IPS DF 6.9 (cell line): ENCODE results near the gene LTBP2.

ENCODE experiments used
- DNase-seq: peaks from one replicate; pipeline ENCODE4 v3.0.0-alpha.2; 2013; ENCODE audit warnings: low read depth, low spot score
- H3K27ac ChIP-seq: one replicate; pipeline ENCODE4 v1.5.1; 2013; ENCODE audit warnings: low read length, control low read depth
- H3K27me3 ChIP-seq: 2 replicates; pipeline ENCODE4 v1.6.1; 2013; ENCODE audit warnings: mild to moderate bottlenecking, low read length; ENCODE audit not compliant: control insufficient read depth, insufficient read depth
- H3K36me3 ChIP-seq: 2 replicates; pipeline ENCODE4 v1.6.1; 2013; ENCODE audit warnings: low read length; ENCODE audit not compliant: control insufficient read depth, insufficient read depth
- H3K4me1 ChIP-seq: 2 replicates; pipeline ENCODE4 v1.6.1; 2013; ENCODE audit warnings: low read length; ENCODE audit not compliant: control insufficient read depth, insufficient read depth
- H3K4me3 ChIP-seq: 2 replicates; pipeline ENCODE4 v1.5.1; 2013; ENCODE audit warnings: mild to moderate bottlenecking, low read length
- H3K9me3 ChIP-seq: 2 replicates; pipeline ENCODE4 v1.6.1; 2013; ENCODE audit warnings: low read length, inconsistent platforms; ENCODE audit not compliant: control insufficient read depth, insufficient read depth
- WGBS: extraction: QIAGEN DNeasy Blood & Tissue Kit; methylation state at CpG from one replicate; pipeline ENCODE4 v1.1.7; 2013; ENCODE audit warnings: mixed read lengths, missing lambda C conversion rate; ENCODE audit not compliant: insufficient read length, insufficient coverage; 5-methylcytosine and 5-hydroxymethylcytosine counted together

Gene LTBP2

GRCh38 chr14:74486164-74486563 lies 125.9 kb downstream of the LTBP2 start:
- Histone ChIP-seq H3K27ac (no peak overlapping the region), H3K27me3 (no peaks in the 10 kb centered on the region), H3K36me3 (peaks cover 7% of the 10 kb centered on the region; the same call in 1 of the 2 replicates), H3K4me3 (no peak overlapping the region), H3K9me3 (no peaks in the 10 kb centered on the region), H3K4me1 (no peaks in the 10 kb centered on the region)
- DNase-seq, result no peak
- whole genome bisulfite sequencing, result no CpG with 5 or more reads among the region's 3 CpGs

- no peak for DNase-seq
- H3K4me1 ChIP-seq, result no peaks in the 10 kb centered on the region
- no peaks in the 10 kb centered on the region for H3K9me3 ChIP-seq
- H3K4me3 ChIP-seq, result no peak overlapping the region
- peaks cover 11% of the 10 kb centered on the region for H3K36me3 ChIP-seq
- H3K27ac ChIP-seq, result no peak overlapping the region
- no peaks in the 10 kb centered on the region for H3K27me3 ChIP-seq
Measured at GRCh38 chr14:74483321-74483720, 128.7 kb downstream of the LTBP2 start.

- no peaks in the 10 kb centered on the region for H3K27me3 ChIP-seq
- H3K9me3 ChIP-seq, result no peaks in the 10 kb centered on the region
- WGBS, result no CpG with 5 or more reads among the region's 3 CpGs
- DNase-seq, result no peak
- H3K27ac ChIP-seq, result no peak overlapping the region
- H3K36me3 ChIP-seq, result peaks cover 11% of the 10 kb centered on the region
- H3K4me1 ChIP-seq, result no peaks in the 10 kb centered on the region
- no peak overlapping the region for H3K4me3 ChIP-seq
Measured at GRCh38 chr14:74482571-74482970, 129.5 kb downstream of the LTBP2 start.

GRCh38 chr14:74480046-74480445 lies 132.0 kb downstream of the LTBP2 start:
- no peak for DNase-seq
- peaks cover 14% of the 10 kb centered on the region for H3K36me3 ChIP-seq
- no CpG with 5 or more reads among the region's 4 CpGs for WGBS

GRCh38 chr14:74478996-74479635 lies 132.9 kb downstream of the LTBP2 start:
- Histone ChIP-seq H3K27ac (no peak overlapping the region), H3K36me3 (peaks cover 12% of the 10 kb centered on the region), H3K9me3 (no peaks in the 10 kb centered on the region), H3K27me3 (no peaks in the 10 kb centered on the region), H3K4me1 (no peaks in the 10 kb centered on the region), H3K4me3 (no peak overlapping the region)
- no peak for DNase-seq
- WGBS, result no CpG with 5 or more reads among the region's 2 CpGs

More at GRCh38 chr14:74480046-74480445, 132.0 kb downstream of the LTBP2 start:
- Histone ChIP-seq H3K9me3 (no peaks in the 10 kb centered on the region), H3K4me3 (no peak overlapping the region), H3K27me3 (no peaks in the 10 kb centered on the region), H3K27ac (no peak overlapping the region), H3K4me1 (no peaks in the 10 kb centered on the region)

GRCh38 chr14:74476607-74477006 lies 135.4 kb downstream of the LTBP2 start:
- no peaks in the 10 kb centered on the region for H3K27me3 ChIP-seq
- peaks cover 7% of the 10 kb centered on the region for H3K36me3 ChIP-seq
- H3K4me3 ChIP-seq, result no peak overlapping the region
- WGBS, result no CpG with 5 or more reads among the region's 3 CpGs
- H3K4me1 ChIP-seq, result no peaks in the 10 kb centered on the region
- H3K9me3 ChIP-seq, result no peaks in the 10 kb centered on the region
- no peak overlapping the region for H3K27ac ChIP-seq
- DNase-seq, result no peak

- Histone ChIP-seq H3K27me3 (no peaks in the 10 kb centered on the region), H3K27ac (no peak overlapping the region), H3K36me3 (peaks cover 7% of the 10 kb centered on the region), H3K4me1 (no peaks in the 10 kb centered on the region), H3K4me3 (no peak overlapping the region), H3K9me3 (no peaks in the 10 kb centered on the region)
- WGBS, result no CpG with 5 or more reads among the region's 4 CpGs
- DNase-seq, result no peak
Measured at GRCh38 chr14:74476107-74476506, 135.9 kb downstream of the LTBP2 start.

GRCh38 chr14:74475678-74476077 lies 136.4 kb downstream of the LTBP2 start:
- Histone ChIP-seq H3K4me3 (no peak overlapping the region), H3K27ac (no peak overlapping the region), H3K9me3 (no peaks in the 10 kb centered on the region), H3K27me3 (no peaks in the 10 kb centered on the region), H3K36me3 (peaks cover 7% of the 10 kb centered on the region), H3K4me1 (no peaks in the 10 kb centered on the region)
- no peak for DNase-seq
- no CpG with 5 or more reads among the region's 3 CpGs for WGBS

- WGBS, result no CpG with 5 or more reads among the region's 2 CpGs
- no peaks in the 10 kb centered on the region for H3K9me3 ChIP-seq
- H3K27me3 ChIP-seq, result no peaks in the 10 kb centered on the region
- H3K4me3 ChIP-seq, result no peak overlapping the region
- H3K4me1 ChIP-seq, result no peaks in the 10 kb centered on the region; the same call in 1 of the 2 replicates
- H3K27ac ChIP-seq, result no peak overlapping the region
- DNase-seq, result no peak
- H3K36me3 ChIP-seq, result peaks cover 4% of the 10 kb centered on the region; the same call in 1 of the 2 replicates
Measured at GRCh38 chr14:74474376-74474775, 137.7 kb downstream of the LTBP2 start.

GRCh38 chr14:74472601-74473000 lies 139.4 kb downstream of the LTBP2 start:
- Histone ChIP-seq H3K4me1 (no peaks in the 10 kb centered on the region; the same call in 1 of the 2 replicates), H3K4me3 (no peak overlapping the region), H3K9me3 (no peaks in the 10 kb centered on the region), H3K27ac (no peak overlapping the region), H3K36me3 (peaks cover 4% of the 10 kb centered on the region; the same call in 1 of the 2 replicates), H3K27me3 (no peaks in the 10 kb centered on the region)
- no peak for DNase-seq
- no CpG with 5 or more reads among the region's 2 CpGs for WGBS
